Inflammatory macrophage (primary cell): ENCODE data around the gene CCDC112.
"Not testable (repeated sequence)": the region's sequence is repeated elsewhere in the genome, so short reads cannot be mapped to it uniquely, and the experiment has no call there.

Experiments used
- DNase-seq, 2 donors: peaks; one replicate each; pipeline ENCODE4 v3.0.0-alpha.2; 2020 to 2022

The CCDC112 gene

GRCh38 chr5:115260248-115260647, 36.2 kb downstream of the CCDC112 start:
- peak in 1 of 2 donors; percentile 1 for DNase-seq

DNA sequence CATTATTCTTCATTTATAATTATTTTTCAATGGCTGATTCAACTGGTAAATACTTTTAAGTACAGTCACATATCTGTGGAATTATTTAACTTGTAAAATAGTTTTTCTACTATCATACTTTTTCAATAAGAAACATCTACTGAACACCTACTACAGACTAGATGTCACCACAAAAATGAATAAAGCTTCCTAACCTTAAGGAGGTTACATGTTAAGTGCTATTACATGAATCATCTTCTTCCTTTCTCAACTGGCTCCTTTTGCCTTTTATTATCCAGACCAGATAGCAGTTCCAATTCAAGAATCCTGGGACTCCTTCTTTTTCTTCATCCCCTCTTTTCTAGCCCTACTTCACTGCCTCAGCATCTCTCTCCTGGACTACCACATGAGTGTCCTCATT, 38.5 kb downstream of the CCDC112 start:
- no peak for DNase-seq

GRCh38 chr5:115249379-115249778, 47.1 kb downstream of the CCDC112 start:
- DNase-seq, result not testable (repeated sequence)

DNA sequence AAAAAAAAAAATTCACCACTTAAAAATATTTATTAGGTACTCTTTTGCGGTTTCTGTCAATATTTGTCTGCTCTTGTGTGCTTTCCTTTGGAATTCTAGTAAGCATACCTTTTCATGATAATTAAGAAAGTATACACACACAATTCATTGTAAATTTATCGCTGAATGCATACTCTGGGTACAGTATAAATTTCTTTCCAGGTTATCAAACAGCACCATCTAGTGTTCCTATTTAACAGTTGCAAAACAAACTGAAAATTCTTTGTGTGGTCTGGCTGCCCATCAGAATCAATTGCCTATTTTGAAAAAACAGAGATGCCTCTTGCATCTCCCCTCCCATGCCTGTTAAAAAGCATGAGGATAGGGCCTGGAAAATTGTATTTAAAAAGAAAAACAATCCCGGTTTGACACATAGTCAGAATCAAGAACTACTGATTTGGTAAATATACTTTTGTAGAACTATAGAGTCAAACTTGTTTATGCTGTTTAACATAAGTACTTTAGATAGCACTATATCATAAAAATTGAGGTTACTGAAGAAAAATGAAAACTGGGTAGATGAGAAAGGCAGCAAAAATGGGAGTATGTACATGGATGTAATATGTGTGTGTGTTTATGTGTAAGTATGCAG, 50.0 kb downstream of the CCDC112 start:
- peak; percentile 12 to 42 for DNase-seq

GRCh38 chr5:115243412-115243811, 53.0 kb downstream of the CCDC112 start:
- DNase-seq, result no peak

- no peak for DNase-seq
Measured at GRCh38 chr5:115241881-115242642, 54.4 kb downstream of the CCDC112 start.

DNA sequence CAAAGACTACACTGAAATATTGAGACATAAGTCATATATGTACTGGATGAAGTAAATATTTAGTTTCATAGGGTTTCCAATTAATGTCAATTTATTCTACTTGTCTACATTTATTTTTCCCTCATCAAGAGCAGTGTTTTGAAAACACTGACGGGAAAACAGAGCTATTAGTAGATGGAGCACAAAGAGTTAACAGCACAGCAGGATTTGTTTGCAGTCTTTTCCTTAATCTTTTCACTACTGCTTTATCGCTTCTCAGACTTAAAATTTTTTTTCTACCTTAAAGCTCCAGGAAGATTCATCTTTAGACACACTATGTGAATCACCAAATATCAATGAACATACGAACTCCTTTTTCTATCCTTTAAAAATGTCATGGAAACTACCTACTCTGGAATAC, 59.4 kb downstream of the CCDC112 start:
- DNase-seq, result no peak

- no peak for DNase-seq
Measured at GRCh38 chr5:115236599-115236998, 59.9 kb downstream of the CCDC112 start.

DNA sequence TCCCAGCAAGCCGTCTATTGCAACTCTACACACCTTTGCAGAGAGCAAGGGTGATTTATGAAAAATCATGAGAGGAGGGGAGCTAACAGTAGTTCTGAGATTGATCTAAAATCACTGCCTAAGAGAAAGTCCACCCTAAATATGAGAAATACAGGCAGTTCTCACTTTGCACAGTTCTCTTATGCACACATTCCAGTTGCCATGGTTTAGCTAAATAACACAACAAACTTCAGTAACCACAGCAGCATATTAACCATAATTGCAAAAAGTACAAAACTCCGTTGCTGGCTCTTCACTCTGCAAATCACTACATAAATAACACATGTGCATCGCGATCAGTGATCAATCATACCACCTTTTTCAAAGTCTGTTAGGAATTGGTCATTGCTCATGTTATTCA, 64.9 kb downstream of the CCDC112 start:
- DNase-seq, result no peak

- DNase-seq, result peak; percentile 41 to 55
Measured at GRCh38 chr5:115229606-115230005, 66.8 kb downstream of the CCDC112 start.

DNA sequence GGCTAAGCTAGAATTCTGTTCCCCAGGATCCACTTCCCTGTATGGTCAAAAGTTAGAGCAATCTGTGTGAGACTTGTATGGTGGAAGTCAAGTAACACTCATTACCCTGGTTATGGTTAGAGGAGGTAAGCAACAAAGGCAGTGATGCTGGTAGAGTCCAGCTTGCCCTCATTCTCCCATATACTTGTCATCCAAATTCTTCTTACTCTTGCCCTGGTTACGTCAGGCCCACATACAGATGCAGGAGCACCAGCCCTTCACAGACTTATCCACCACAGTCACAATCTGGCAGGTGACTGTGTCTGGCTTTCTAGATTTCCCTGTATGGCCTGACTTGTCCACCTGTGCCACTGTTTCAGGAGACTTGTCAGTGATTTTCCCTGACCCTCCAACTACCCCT, 69.2 kb downstream of the CCDC112 start:
- no peak for DNase-seq
